Sigmoid colon (tissue), 7 donors: Measurements from ENCODE around the gene PLTP. TPM values are rescaled to one million over a fixed set of nuclear protein-coding genes. Genes with fewer than 3 reads are reported as not detected.
"Not testable (repeated sequence)": the region's sequence is repeated elsewhere in the genome, so short reads cannot be mapped to it uniquely, and the experiment has no call there.

ENCODE experiments used
- DNase-seq: peaks from one replicate; pipeline ENCODE4 v3.0.0-alpha.2; 2019
- H3K27ac ChIP-seq, 4 donors: fragments of 200-600 bp; sonication (generic); one replicate each; pipeline ENCODE4 v1.5.1; 2016 to 2019; ENCODE audit warnings: mild to moderate bottlenecking in 1 of 4
- H3K27me3 ChIP-seq, 3 donors: fragments of 200-600 bp; sonication (generic); one replicate each; pipeline ENCODE4 v1.5.1; 2019; ENCODE audit warnings: mild to moderate bottlenecking in 1 of 3
- H3K36me3 ChIP-seq, 4 donors: fragments of 200-600 bp; sonication (generic); one replicate each; pipeline ENCODE4 v1.5.1; 2016 to 2019
- H3K4me1 ChIP-seq, 4 donors: fragments of 200-600 bp; sonication (generic); one replicate each; pipeline ENCODE4 v1.5.1; 2017 to 2019
- H3K4me3 ChIP-seq, 4 donors: fragments of 200-600 bp; sonication (generic); one replicate each; pipeline ENCODE4 v1.5.1; 2017 to 2019; ENCODE audit warnings: mild to moderate bottlenecking in 2 of 4, moderate library complexity in 1 of 4
- H3K9me3 ChIP-seq, 4 donors: fragments of 200-600 bp in 3 of 4; sonication (generic) in 3 of 4; one replicate each; pipeline versions ENCODE4 v1.5.1 to v1.6.1; 2013 to 2019
- CTCF ChIP-seq, 4 experiments: fragments of 450-650 bp in 3 of 4; fragments of 200-600 bp in 1 of 4; IDR thresholded peaks; one replicate each; pipeline ENCODE4 v1.5.1; 2016 to 2019; ENCODE audit warnings: antibody characterized with exemption in 4 of 4, mild to moderate bottlenecking in 3 of 4, moderate library complexity in 2 of 4
- EP300 ChIP-seq, 4 donors: sonication (generic); formaldehyde crosslinking; IDR thresholded peaks; one replicate each; pipeline ENCODE4 v1.6.1; 2017; ENCODE audit warnings: antibody characterized with exemption in 4 of 4
- POLR2A ChIP-seq, 2 donors: fragments of 450-650 bp; IDR thresholded peaks; one replicate each; pipeline ENCODE4 v1.6.1; 2016; ENCODE audit warnings: antibody characterized with exemption in 2 of 2, mild to moderate bottlenecking in 2 of 2, moderate library complexity in 2 of 2
- POLR2AphosphoS5 ChIP-seq, 4 donors: sonication (generic); formaldehyde crosslinking; IDR thresholded peaks; one replicate each; pipeline ENCODE4 v1.6.1; 2017; ENCODE audit warnings: antibody characterized with exemption in 4 of 4
- WGBS, 2 donors: extraction: QIAGEN DNeasy Blood & Tissue Kit; methylation state at CpG; one replicate each; pipeline ENCODE4 v1.1.7; 2013; 5-methylcytosine and 5-hydroxymethylcytosine counted together
- intact Hi-C: fragments of 100-400 bp; cut with DNase I; formaldehyde crosslinking; loops from one replicate; pipeline ENCODE4 v1.15.1; 2023
- polyA plus RNA-seq, 3 donors: library from polyadenylated mRNA; stranded (reverse); fragments of 200-250 nt; gene quantifications; one replicate each; pipeline ENCODE4 v1.2.3, GENCODE V29; 2013
- total RNA-seq, 4 donors: library from RNA; depleted of rRNA; stranded (reverse); fragments of >200 nt; gene quantifications; one replicate each; pipeline ENCODE4 v1.1.0, GENCODE V29; 2016
- donor health status: healthy with polysubstance abuse.
- donor health status: Bipolar disorder and iron deficiency.
- donor health status: healthy.

Gene PLTP
- total and polyA plus RNA-seq, 7 donors, result 36.6 to 296 (median 68.7) TPM

GRCh38 chr20:45957021-45957941 lies 45.3 kb upstream of the PLTP start:
- intact Hi-C loops, result no loop called here
- TF ChIP-seq POLR2A (IDR thresholded peaks at IDR 0.05) (no peak), POLR2AphosphoS5 (IDR thresholded peaks at IDR 0.05) (no peak), CTCF (IDR thresholded peaks at IDR 0.05) (no peak), EP300 (IDR thresholded peaks at IDR 0.05) (no peak)
- H3K4me3 ChIP-seq, result no peak overlapping the region
- H3K27me3 ChIP-seq, result no peaks in the 10 kb centered on the region
- WGBS, 2 donors, result 88 to 89% methylated on average over 19 of the region's 19 CpGs
- H3K9me3 ChIP-seq, result no peaks in the 10 kb centered on the region
- DNase-seq, result peak; percentile 56
- H3K27ac ChIP-seq, result no peak overlapping the region
- H3K36me3 ChIP-seq, result peaks cover 46 to 88% (median 67%) of the 10 kb centered on the region in 4 donors
- H3K4me1 ChIP-seq, result no peaks in the 10 kb centered on the region

GRCh38 chr20:45956326-45956725 lies 44.4 kb upstream of the PLTP start:
- WGBS, 2 donors, result 92 to 96% methylated on average over 10 of the region's 10 CpGs
- H3K27ac ChIP-seq, H3K9me3 ChIP-seq, H3K27me3 ChIP-seq, H3K4me1 ChIP-seq, intact Hi-C loops, H3K4me3 ChIP-seq: not testable (repeated sequence)
- DNase-seq, result peak; percentile 48
- peaks cover 56 to 88% (median 65%) of the 10 kb centered on the region in 4 donors for H3K36me3 ChIP-seq

- Histone ChIP-seq H3K4me1 (no peaks in the 10 kb centered on the region), H3K36me3 (peaks cover 56 to 88% (median 59%) of the 10 kb centered on the region in 4 donors), H3K9me3 (no peaks in the 10 kb centered on the region), H3K27me3 (no peaks in the 10 kb centered on the region), H3K27ac (no peak overlapping the region), H3K4me3 (no peak overlapping the region)
- intact Hi-C loops, result no loop called here
- 91 to 93% methylated on average over 9 of the region's 9 CpGs for WGBS, 2 donors
- TF ChIP-seq POLR2AphosphoS5 (IDR thresholded peaks at IDR 0.05), result no peak
- TF ChIP-seq CTCF (IDR thresholded peaks at IDR 0.05), result no peak
- TF ChIP-seq EP300 (IDR thresholded peaks at IDR 0.05), result no peak
- no peak for TF ChIP-seq POLR2A (IDR thresholded peaks at IDR 0.05)
- DNase-seq, result peak; percentile 61
Observed at GRCh38 chr20:45953672-45954071, 41.7 kb upstream of the PLTP start.

- H3K4me3 ChIP-seq, result no peak overlapping the region
- intact Hi-C loops, result no loop called here
- H3K9me3 ChIP-seq, result no peaks in the 10 kb centered on the region
- H3K27me3 ChIP-seq, result no peaks in the 10 kb centered on the region
- no peak for DNase-seq
- peaks cover 57 to 88% (median 59%) of the 10 kb centered on the region in 4 donors for H3K36me3 ChIP-seq
- WGBS, 2 donors, result 96% methylated on average over 5 of the region's 5 CpGs
- TF ChIP-seq POLR2AphosphoS5 (IDR thresholded peaks at IDR 0.05) (peak in 1 of 4 donors; percentile 6), POLR2A (IDR thresholded peaks at IDR 0.05) (no peak), CTCF (IDR thresholded peaks at IDR 0.05) (no peak)
- no peak overlapping the region for H3K27ac ChIP-seq
- no peaks in the 10 kb centered on the region for H3K4me1 ChIP-seq
Observed at GRCh38 chr20:45952861-45953260, 40.9 kb upstream of the PLTP start.

- peak in 2 of 4 donors; percentile 16 to 21 for TF ChIP-seq POLR2AphosphoS5 (IDR thresholded peaks at IDR 0.05)
- no peak for TF ChIP-seq CTCF (IDR thresholded peaks at IDR 0.05)
- no peaks in the 10 kb centered on the region for H3K27me3 ChIP-seq
- 94% methylated on average over 19 of the region's 19 CpGs for WGBS, 2 donors
- H3K4me3 ChIP-seq, result no peak overlapping the region
- intact Hi-C loops, result no loop called here
- DNase-seq, result no peak
- no peaks in the 10 kb centered on the region for H3K4me1 ChIP-seq
- no peaks in the 10 kb centered on the region for H3K9me3 ChIP-seq
- no peak overlapping the region for H3K27ac ChIP-seq
- peaks cover 57 to 88% (median 62%) of the 10 kb centered on the region in 4 donors for H3K36me3 ChIP-seq
Observed at GRCh38 chr20:45951925-45952834, 40.2 kb upstream of the PLTP start.
